ENCODE data around the gene LRRK1. TPM values are rescaled to one million over a fixed set of nuclear protein-coding genes. Genes with fewer than 3 reads are reported as not detected.

LRRK1 gene
- polyA plus RNA-seq, 1 experiment = 16.9 TPM

DNA sequence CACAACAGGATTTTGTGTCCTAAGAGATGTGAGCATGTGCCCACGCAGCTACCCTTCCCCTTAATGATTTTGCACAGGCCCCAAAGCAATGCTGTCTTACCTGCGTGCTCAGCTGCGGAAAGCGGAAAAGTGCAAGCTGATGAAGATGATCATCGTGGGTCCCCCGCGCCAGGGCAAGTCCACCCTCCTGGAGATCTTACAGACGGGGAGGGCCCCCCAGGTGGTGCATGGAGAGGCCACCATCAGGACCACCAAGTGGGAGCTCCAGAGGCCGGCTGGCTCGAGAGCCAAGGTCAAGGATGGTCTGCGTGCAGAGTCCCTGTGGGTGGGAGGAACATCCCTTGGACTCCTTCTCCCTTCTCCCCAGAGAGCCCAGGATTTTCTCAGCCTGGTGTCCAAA lies 103.1 kb downstream of the LRRK1 start:
- TF ChIP-seq, protein P1, sequence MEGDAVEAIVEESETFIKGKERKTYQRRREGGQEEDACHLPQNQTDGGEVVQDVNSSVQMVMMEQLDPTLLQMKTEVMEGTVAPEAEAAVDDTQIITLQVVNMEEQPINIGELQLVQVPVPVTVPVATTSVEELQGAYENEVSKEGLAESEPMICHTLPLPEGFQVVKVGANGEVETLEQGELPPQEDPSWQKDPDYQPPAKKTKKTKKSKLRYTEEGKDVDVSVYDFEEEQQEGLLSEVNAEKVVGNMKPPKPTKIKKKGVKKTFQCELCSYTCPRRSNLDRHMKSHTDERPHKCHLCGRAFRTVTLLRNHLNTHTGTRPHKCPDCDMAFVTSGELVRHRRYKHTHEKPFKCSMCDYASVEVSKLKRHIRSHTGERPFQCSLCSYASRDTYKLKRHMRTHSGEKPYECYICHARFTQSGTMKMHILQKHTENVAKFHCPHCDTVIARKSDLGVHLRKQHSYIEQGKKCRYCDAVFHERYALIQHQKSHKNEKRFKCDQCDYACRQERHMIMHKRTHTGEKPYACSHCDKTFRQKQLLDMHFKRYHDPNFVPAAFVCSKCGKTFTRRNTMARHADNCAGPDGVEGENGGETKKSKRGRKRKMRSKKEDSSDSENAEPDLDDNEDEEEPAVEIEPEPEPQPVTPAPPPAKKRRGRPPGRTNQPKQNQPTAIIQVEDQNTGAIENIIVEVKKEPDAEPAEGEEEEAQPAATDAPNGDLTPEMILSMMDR (IDR thresholded peaks at IDR 0.05; ENCODE audit: insufficient read depth, low read depth, low read length) = no peak
- Histone ChIP-seq H3K27me3 (ENCODE audit: control insufficient read depth, insufficient read depth, low read length) (no peaks in the 10 kb centered on the region), H3K4me3 (ENCODE audit: low read depth, low read length) (no peak overlapping the region), H3K36me3 (ENCODE audit: control insufficient read depth, insufficient read depth, low read length) (peaks cover 19% of the 10 kb centered on the region)
- CTCF ChIA-PET = interaction anchor here (1.3 to 3.0 kb wide), 5 partner anchors 11 to 238 kb away, joined by 3 to 7 read pairs (median 5); partner anchors contain the start of gene CHSY1
- POLR2A ChIA-PET = no interaction called here
- DNase-seq (ENCODE audit: low read depth) = no peak

DNA sequence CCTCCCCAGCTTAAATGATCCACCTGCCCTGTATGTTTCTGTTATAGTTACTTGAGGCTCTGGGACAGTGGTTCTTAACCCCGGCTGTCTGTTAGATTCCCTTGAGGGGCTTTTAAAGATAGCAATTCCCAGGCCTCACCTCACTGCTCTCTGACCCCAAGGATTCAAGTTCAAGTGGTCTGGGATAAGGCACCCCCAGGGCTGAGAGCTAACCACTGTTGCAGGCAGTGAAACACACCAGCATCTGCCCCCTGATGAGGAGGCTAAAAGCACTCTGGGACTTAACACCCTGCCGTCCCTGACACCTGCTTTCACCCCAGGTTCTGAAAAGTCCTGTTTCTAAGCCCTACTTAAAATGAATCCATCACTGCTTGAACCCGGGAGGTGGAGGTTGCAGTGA lies 103.7 kb downstream of the LRRK1 start:
- TF ChIP-seq, protein P1 (IDR thresholded peaks at IDR 0.05; ENCODE audit: insufficient read depth, low read depth, low read length) = no peak
- DNase-seq (ENCODE audit: low read depth) = no peak
- Histone ChIP-seq H3K36me3 (ENCODE audit: control insufficient read depth, insufficient read depth, low read length) (peaks cover 22% of the 10 kb centered on the region), H3K27me3 (ENCODE audit: control insufficient read depth, insufficient read depth, low read length) (no peaks in the 10 kb centered on the region), H3K4me3 (ENCODE audit: low read depth, low read length) (no peak overlapping the region)
- CTCF ChIA-PET = interaction anchor here (1.1 to 3.0 kb wide), 5 partner anchors 10 to 238 kb away, joined by 3 to 7 read pairs (median 5); no protein-coding TSS in a partner anchor
- POLR2A ChIA-PET = no interaction called here

DNA sequence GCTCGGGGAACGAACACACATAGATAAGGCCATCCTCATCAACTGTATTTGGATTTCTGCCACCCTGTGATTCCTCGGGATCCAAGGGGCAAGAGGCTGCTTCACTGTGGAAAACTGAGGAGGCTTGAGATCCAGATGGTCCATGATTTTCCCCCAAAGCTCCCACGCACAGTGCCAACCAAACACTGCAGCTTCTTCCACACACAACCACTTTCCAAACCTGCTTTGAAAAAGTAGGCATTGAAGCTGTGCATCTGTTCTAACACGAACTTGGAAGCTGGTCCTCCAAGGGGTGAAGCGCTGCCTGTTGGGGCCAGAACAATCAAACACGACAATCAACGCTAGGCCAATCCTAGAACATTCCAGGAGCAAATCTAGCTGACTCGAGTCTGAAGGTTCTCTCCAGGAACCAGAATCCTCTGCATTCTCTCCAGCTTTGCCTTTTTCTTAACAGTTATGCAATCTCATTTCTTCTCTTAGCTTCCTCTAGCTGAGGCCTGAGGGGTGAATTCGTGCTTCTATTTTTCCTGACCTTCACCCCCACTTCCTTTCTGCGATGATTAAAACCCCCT lies 104.4 kb downstream of the LRRK1 start:
- TF ChIP-seq, protein P1 (IDR thresholded peaks at IDR 0.05; ENCODE audit: insufficient read depth, low read depth, low read length) = no peak
- Histone ChIP-seq H3K36me3 (ENCODE audit: control insufficient read depth, insufficient read depth, low read length) (peaks cover 23% of the 10 kb centered on the region), H3K27me3 (ENCODE audit: control insufficient read depth, insufficient read depth, low read length) (no peaks in the 10 kb centered on the region), H3K4me3 (ENCODE audit: low read depth, low read length) (no peak overlapping the region)
- no peak for DNase-seq (ENCODE audit: low read depth)
- CTCF ChIA-PET = interaction anchor here (0.7 to 1.7 kb wide), 8 partner anchors 11 to 237 kb away, joined by 3 to 8 read pairs (median 4); partner anchors contain the start of gene CHSY1
- POLR2A ChIA-PET = no interaction called here

DNA sequence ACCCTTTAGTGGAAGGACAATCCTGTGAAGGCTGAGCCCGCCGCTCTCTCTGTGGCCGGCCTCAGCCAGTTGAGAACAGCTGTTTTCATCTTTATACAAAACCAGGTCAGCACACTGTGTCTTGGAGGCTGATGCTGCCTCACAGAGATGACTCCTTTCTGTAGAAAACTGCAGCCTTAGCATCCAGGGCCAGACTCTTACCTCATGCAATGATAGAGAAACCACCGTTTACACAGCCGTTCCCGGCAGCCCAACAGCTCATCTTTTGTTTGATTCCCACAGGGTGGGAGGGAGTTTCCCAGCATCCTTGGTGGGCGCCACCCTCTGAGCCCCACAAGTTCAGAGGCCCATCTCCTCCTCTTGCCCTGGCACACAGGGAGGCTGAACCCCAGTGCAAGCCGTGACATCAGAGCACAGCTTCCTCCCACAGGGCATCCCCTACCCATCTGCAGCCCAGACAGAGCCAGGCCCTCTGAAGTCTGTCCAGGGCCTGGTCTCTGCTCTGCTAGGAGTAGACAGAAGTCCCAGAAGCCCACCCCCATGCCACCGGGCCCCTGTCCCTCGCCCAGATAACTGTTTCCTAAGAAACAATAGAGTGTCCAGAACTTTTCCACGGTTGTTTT lies 105.0 kb downstream of the LRRK1 start:
- no peaks in the 10 kb centered on the region for H3K27me3 ChIP-seq (ENCODE audit: control insufficient read depth, insufficient read depth, low read length)

More for the DNA sequence above, 105.0 kb downstream of the LRRK1 start:
- TF ChIP-seq, protein P1 (IDR thresholded peaks at IDR 0.05; ENCODE audit: insufficient read depth, low read depth, low read length) = no peak
- Histone ChIP-seq H3K4me3 (ENCODE audit: low read depth, low read length) (no peak overlapping the region), H3K36me3 (ENCODE audit: control insufficient read depth, insufficient read depth, low read length) (peaks cover 26% of the 10 kb centered on the region)
- ChIA-PET CTCF (interaction anchor here (0.7 to 1.7 kb wide), 8 partner anchors 11 to 236 kb away, joined by 3 to 8 read pairs (median 4); partner anchors contain the start of gene CHSY1), POLR2A (no interaction called here)
- DNase-seq (ENCODE audit: low read depth) = no peak

Data from BJ (cell line).